Karpas-422 (cell line): ENCODE results near the gene WDR54. TPM values are rescaled to one million over a fixed set of nuclear protein-coding genes. Genes with fewer than 3 reads are reported as not detected.

ENCODE experiments used
- DNase-seq: peaks from one replicate; pipeline ENCODE4 v3.0.0-alpha.2; 2015
- H2AFZ ChIP-seq: fragments of 200-600 bp; sonication (generic); 2 replicates; pipeline ENCODE4 v1.6.1; 2014; ENCODE audit warnings: antibody characterized with exemption, low read length, mixed read lengths
- H3K27ac ChIP-seq: fragments of 200-600 bp; sonication (generic); 2 replicates; pipeline ENCODE4 v1.5.1; 2014; ENCODE audit warnings: mild to moderate bottlenecking, low read length, moderate library complexity
- H3K27me3 ChIP-seq: fragments of 200-600 bp; sonication (generic); 2 replicates; pipeline ENCODE4 v1.6.1; 2014; ENCODE audit warnings: low read length, mixed read lengths
- H3K36me3 ChIP-seq: fragments of 200-600 bp; sonication (generic); 2 replicates; pipeline ENCODE4 v1.6.1; 2014; ENCODE audit warnings: low read length, mixed read lengths; ENCODE audit not compliant: insufficient read depth
- H3K4me1 ChIP-seq: fragments of 200-600 bp; sonication (generic); 2 replicates; pipeline ENCODE4 v1.6.1; 2014; ENCODE audit warnings: mild to moderate bottlenecking, low read length, mixed read lengths
- H3K4me2 ChIP-seq: fragments of 200-600 bp; sonication (generic); 2 replicates; pipeline ENCODE4 v1.6.1; 2014; ENCODE audit warnings: low read length, low read depth, mild to moderate bottlenecking; ENCODE audit not compliant: poor library complexity, severe bottlenecking
- H3K4me3 ChIP-seq: fragments of 200-600 bp; sonication (generic); 2 replicates; pipeline ENCODE4 v1.5.1; 2014; ENCODE audit warnings: mild to moderate bottlenecking, antibody characterized with exemption, low read length, mixed read lengths
- H3K79me2 ChIP-seq: fragments of 200-600 bp; sonication (generic); 2 replicates; pipeline ENCODE4 v1.6.1; 2014; ENCODE audit warnings: mild to moderate bottlenecking, low read length, mixed read lengths
- H3K9ac ChIP-seq: fragments of 200-600 bp; sonication (generic); 2 replicates; pipeline ENCODE4 v1.6.0; 2014; ENCODE audit warnings: low read length
- H3K9me2 ChIP-seq: fragments of 200-600 bp; sonication (generic), shearing (Covaris generic); replicated peaks from 2 replicates; pipeline ENCODE4 v1.6.0; 2014; ENCODE audit warnings: mild to moderate bottlenecking, low read length, moderate library complexity; ENCODE audit not compliant: insufficient read depth
- H3K9me3 ChIP-seq: fragments of 300-700, 200-600 bp; sonication (generic); 2 replicates; pipeline ENCODE4 v1.6.1; 2014; ENCODE audit warnings: low read length, mixed read lengths
- H4K20me1 ChIP-seq: fragments of 200-600 bp; sonication (generic); 2 replicates; pipeline ENCODE4 v1.6.1; 2014; ENCODE audit warnings: mild to moderate bottlenecking, antibody characterized with exemption, low read length, low read depth; ENCODE audit not compliant: insufficient read depth
- total RNA-seq: library from RNA; depleted of rRNA; stranded (reverse); fragments of >200 nt; shearing (Covaris generic); gene quantifications from 2 replicates; pipeline ENCODE4 v1.2.3, GENCODE V29; 2014; ENCODE audit warnings: low replicate concordance

Gene WDR54
- total RNA-seq, 1 experiment from 2014 or later, result 130 TPM

GRCh38 chr2:74413001-74413698 lies 8.4 kb upstream of the WDR54 start:
- Histone ChIP-seq H3K9ac (no peak overlapping the region), H3K4me3 (no peak overlapping the region), H3K9me2 (no peaks in the 10 kb centered on the region), H4K20me1 (no peaks in the 10 kb centered on the region), H3K79me2 (no peaks in the 10 kb centered on the region), H2AFZ (no peak overlapping the region), H3K4me2 (no peak overlapping the region), H3K27me3 (peaks cover 2% of the 10 kb centered on the region; the same call in 1 of the 2 replicates), H3K9me3 (no peaks in the 10 kb centered on the region), H3K4me1 (peaks cover 5% of the 10 kb centered on the region), H3K36me3 (no peaks in the 10 kb centered on the region), H3K27ac (no peak overlapping the region)
- no peak for DNase-seq

DNA sequence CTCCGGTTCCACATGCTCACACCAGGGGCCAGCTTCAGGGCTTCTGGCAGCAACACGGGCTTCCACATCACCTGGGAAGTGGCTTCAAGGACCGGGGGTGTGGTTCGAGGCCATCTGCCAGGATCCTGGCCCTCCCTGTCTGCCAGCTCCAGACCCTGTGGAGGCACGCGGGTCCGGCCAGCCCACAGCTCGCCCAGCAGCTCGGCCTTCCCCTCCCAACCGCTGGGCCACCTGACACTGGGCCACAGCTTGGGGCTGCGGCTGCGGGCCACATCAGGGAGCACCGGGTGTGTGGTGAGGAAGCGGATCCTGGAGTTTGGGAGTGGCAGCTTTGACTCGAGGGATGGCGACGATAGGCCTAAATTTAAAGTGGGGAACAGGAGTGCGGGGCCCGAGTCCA lies 7.1 kb upstream of the WDR54 start:
- H3K9me3 ChIP-seq, result no peaks in the 10 kb centered on the region
- H3K4me1 ChIP-seq, result peaks cover 10% of the 10 kb centered on the region
- no peak for DNase-seq
- H3K27me3 ChIP-seq, result no peaks in the 10 kb centered on the region
- H3K9ac ChIP-seq, result no peak overlapping the region
- H3K36me3 ChIP-seq, result no peaks in the 10 kb centered on the region
- H4K20me1 ChIP-seq, result no peaks in the 10 kb centered on the region
- no peak overlapping the region for H3K4me3 ChIP-seq
- no peak overlapping the region for H2AFZ ChIP-seq
- H3K27ac ChIP-seq, result no peak overlapping the region
- H3K79me2 ChIP-seq, result no peaks in the 10 kb centered on the region
- no peaks in the 10 kb centered on the region for H3K9me2 ChIP-seq
- H3K4me2 ChIP-seq, result no peak overlapping the region

GRCh38 chr2:74414881-74415761 lies 6.4 kb upstream of the WDR54 start:
- Histone ChIP-seq H3K9me3 (no peaks in the 10 kb centered on the region), H3K36me3 (no peaks in the 10 kb centered on the region), H3K9me2 (no peaks in the 10 kb centered on the region), H3K4me3 (no peak overlapping the region), H3K4me1 (peaks cover 16% of the 10 kb centered on the region), H2AFZ (no peak overlapping the region), H3K9ac (no peak overlapping the region), H3K79me2 (no peaks in the 10 kb centered on the region), H3K27ac (no peak overlapping the region), H3K27me3 (no peaks in the 10 kb centered on the region), H3K4me2 (no peak overlapping the region), H4K20me1 (no peaks in the 10 kb centered on the region)
- DNase-seq, result no peak

- H3K79me2 ChIP-seq, result no peaks in the 10 kb centered on the region
- no peaks in the 10 kb centered on the region for H4K20me1 ChIP-seq
- no peaks in the 10 kb centered on the region for H3K36me3 ChIP-seq
- peaks cover 24% of the 10 kb centered on the region for H3K4me1 ChIP-seq
- no peaks in the 10 kb centered on the region for H3K9me2 ChIP-seq
- H3K4me2 ChIP-seq, result no peak overlapping the region
- no peaks in the 10 kb centered on the region for H3K27me3 ChIP-seq
- no peak overlapping the region for H3K27ac ChIP-seq
- H3K9ac ChIP-seq, result no peak overlapping the region
- no peak overlapping the region for H2AFZ ChIP-seq
- DNase-seq, result no peak
- H3K9me3 ChIP-seq, result no peaks in the 10 kb centered on the region
- H3K4me3 ChIP-seq, result no peak overlapping the region
Measured at GRCh38 chr2:74415762-74416395, 5.7 kb upstream of the WDR54 start.

GRCh38 chr2:74416778-74417177 lies 4.8 kb upstream of the WDR54 start:
- H3K79me2 ChIP-seq, result peaks cover under 1% of the 10 kb centered on the region; the same call in 1 of the 2 replicates
- peaks cover 29% of the 10 kb centered on the region for H3K4me1 ChIP-seq
- H3K9me2 ChIP-seq, result no peaks in the 10 kb centered on the region
- H3K9ac ChIP-seq, result no peak overlapping the region
- no peaks in the 10 kb centered on the region for H4K20me1 ChIP-seq
- H2AFZ ChIP-seq, result no peak overlapping the region
- no peak overlapping the region for H3K4me2 ChIP-seq
- H3K9me3 ChIP-seq, result no peaks in the 10 kb centered on the region
- H3K27me3 ChIP-seq, result no peaks in the 10 kb centered on the region
- DNase-seq, result no peak
- no peak overlapping the region for H3K27ac ChIP-seq
- no peaks in the 10 kb centered on the region for H3K36me3 ChIP-seq
- no peak overlapping the region for H3K4me3 ChIP-seq

GRCh38 chr2:74417197-74417596 lies 4.3 kb upstream of the WDR54 start:
- DNase-seq, result no peak
- Histone ChIP-seq H4K20me1 (no peaks in the 10 kb centered on the region), H3K9me3 (no peaks in the 10 kb centered on the region), H3K4me1 (peaks cover 30% of the 10 kb centered on the region), H3K27me3 (no peaks in the 10 kb centered on the region), H2AFZ (no peak overlapping the region), H3K36me3 (no peaks in the 10 kb centered on the region), H3K9ac (no peak overlapping the region), H3K4me2 (no peak overlapping the region), H3K9me2 (no peaks in the 10 kb centered on the region), H3K27ac (no peak overlapping the region), H3K79me2 (peaks cover 5% of the 10 kb centered on the region), H3K4me3 (no peak overlapping the region)

DNA sequence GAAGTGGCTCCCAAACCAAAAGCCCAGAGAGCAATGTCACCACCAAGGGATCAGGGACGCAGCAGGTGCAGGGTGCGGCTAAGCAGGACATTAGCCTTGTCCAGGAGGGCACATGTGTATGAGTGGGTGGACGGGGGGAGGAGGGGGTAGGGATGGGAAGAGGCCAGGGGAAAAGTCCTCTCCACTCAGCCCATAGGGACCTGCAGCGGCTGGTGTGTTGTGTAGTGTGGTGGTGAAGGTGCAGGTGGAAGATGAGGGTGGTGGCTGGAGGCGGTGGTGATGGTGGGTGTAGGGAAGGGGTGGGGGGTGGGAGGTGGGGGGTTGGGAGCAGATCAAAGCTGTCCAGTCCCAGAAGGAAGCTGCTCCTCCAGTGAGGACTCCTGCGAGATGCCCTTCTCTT lies 3.8 kb upstream of the WDR54 start:
- Histone ChIP-seq H3K9me2 (no peaks in the 10 kb centered on the region), H3K4me3 (no peak overlapping the region), H3K4me1 (peaks cover 36% of the 10 kb centered on the region), H2AFZ (no peak overlapping the region), H3K27me3 (no peaks in the 10 kb centered on the region), H3K9me3 (no peaks in the 10 kb centered on the region), H3K4me2 (no peak overlapping the region), H3K9ac (no peak overlapping the region), H3K79me2 (peaks cover 9% of the 10 kb centered on the region), H3K27ac (no peak overlapping the region), H4K20me1 (no peaks in the 10 kb centered on the region), H3K36me3 (no peaks in the 10 kb centered on the region)
- DNase-seq, result no peak

DNA sequence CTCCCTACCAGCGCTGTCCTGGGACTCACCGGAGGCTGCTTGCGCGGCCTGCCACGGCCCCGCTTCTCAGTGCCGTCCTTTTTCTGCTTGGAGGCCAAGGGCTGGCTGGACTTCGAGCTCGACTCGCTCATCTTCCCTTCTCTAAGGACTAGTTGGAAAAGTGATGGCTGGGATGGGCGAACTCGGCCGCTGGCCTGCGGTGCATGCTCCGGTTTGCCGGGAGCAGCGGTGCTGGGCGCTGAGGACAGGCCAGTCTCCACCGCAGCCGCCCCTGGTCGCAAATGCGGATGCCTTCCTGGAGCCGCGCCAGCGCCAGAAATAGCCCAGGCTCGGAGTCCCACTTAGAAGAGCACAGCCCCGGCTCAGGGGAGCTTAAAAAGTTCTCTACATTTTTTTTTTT lies 3.2 kb upstream of the WDR54 start:
- Histone ChIP-seq H3K9me2 (no peaks in the 10 kb centered on the region), H3K27ac (no peak overlapping the region), H3K4me1 (peaks cover 41% of the 10 kb centered on the region), H3K36me3 (no peaks in the 10 kb centered on the region), H3K27me3 (no peaks in the 10 kb centered on the region), H2AFZ (no peak overlapping the region), H3K4me3 (no peak overlapping the region), H3K79me2 (peaks cover 15% of the 10 kb centered on the region), H3K4me2 (no peak overlapping the region), H3K9ac (no peak overlapping the region), H3K9me3 (no peaks in the 10 kb centered on the region), H4K20me1 (no peaks in the 10 kb centered on the region)
- no peak for DNase-seq
